CD4-positive, alpha-beta T cell treated with Interleukin-4 for 4 hours (primary cell): ENCODE measurements around the gene NADK.
"Not testable (repeated sequence)": the region's sequence is repeated elsewhere in the genome, so short reads cannot be mapped to it uniquely, and the experiment has no call there.

Experiments
- DNase-seq: peaks from one replicate; pipeline ENCODE4 v3.0.0-alpha.2; 2020

NADK gene

DNA sequence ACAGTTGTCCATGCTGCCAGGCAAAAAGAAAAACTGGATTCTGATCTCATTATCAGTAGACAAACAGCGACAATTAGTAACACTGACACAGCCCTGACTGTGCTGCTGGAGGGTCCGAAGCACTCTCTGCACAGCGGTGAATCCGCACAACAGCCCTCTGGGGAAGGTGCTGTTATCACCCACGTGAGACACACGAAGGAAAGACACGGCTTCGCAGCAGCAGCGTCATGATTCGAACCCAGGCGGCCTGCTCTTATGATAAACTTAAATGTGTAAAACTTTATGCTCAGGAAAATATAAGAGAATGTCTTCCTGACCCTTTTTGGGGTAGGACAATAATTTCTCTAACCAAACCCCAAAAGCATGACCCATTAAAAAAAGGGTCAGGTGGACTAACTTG, 35.7 kb downstream of the NADK start:
- DNase-seq, result not testable (repeated sequence)

DNA sequence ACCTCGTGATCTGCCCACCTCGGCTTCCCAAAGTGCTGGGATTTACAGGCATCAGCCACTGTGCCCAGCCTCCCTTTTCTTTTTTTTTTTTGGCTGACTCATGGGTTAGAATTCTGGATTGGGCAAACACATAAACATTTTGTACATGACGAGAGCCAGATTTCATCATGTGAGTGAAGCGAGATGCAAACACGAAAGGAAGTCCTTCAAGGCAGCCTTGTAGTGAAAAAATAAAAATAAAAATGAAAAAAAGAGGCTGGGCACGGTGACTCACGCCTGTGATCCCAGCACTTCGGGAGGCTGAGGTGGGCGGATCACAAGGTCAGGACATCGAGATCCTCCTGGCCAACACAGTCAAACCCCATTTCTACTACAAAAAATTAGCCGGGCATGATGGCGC, 37.3 kb downstream of the NADK start:
- not testable (repeated sequence) for DNase-seq

DNA sequence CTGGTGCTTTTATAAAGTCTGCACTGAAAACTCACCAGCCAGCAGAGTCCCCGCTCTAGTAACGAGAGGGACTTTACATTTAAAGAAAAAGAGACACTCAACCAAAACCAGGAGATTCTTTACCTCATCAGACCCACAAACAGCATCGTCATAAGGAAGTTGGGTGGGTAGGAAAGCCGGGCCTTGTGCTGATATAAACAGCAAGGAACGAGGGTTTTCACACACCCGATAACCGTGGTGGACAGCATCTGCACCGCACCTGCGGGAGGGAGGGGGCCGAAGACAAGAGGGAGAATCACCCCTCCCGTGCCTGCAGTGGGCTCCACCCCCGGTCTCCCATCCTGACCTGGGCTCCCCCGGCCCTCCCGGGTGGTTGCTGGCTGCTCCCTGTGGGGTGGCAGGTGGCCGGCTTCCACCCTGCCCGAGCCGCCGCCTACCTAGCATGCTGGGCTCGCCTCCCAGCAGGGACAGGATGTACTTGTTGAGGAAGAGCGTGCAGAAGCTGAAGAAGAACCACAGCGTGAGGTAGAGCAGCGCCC, 39.4 kb downstream of the NADK start:
- not testable (repeated sequence) for DNase-seq

DNA sequence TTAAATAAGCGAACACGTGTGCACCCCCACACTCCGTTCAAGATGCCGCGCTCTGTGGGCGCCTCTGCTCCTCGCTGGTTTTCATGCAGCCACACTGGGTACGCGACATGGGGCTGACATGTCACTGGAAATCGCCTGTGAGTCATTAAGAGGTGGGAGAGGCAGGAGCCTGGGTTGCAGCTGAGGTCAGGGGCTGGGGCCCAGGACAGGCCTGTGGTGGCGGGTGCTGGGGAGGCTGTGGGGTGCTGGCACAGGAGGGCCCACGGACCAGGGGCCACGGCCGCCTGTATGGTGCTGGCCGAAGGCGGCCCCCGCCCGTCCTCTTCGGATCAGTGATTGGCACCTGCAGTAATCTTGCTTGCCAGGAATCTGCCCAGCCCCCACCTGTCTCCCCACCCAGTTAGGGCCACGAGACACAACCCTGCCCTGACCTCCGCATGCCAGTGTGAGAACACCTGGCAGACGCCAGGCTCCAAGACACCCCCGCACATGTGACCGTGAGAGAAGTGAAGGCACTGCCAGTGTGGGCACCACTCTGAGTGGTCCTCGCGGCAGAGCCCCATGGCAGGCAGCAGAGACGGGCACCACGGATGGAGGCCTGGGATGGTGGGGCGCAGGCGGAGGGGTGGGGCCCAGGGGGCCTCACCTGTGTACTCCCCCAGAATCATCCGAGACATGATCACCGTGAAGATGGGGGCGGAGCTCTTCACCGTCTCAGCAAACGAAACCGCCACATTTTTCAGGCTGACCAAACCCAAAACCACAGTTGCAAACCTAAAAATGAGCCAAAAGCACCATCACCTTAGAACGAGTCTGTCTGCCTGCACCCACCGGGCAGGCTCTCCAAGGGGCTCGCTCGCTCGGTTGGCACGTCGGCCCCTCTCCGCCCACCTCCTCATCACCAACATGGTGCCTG, 40.3 kb downstream of the NADK start:
- not testable (repeated sequence) for DNase-seq

DNA sequence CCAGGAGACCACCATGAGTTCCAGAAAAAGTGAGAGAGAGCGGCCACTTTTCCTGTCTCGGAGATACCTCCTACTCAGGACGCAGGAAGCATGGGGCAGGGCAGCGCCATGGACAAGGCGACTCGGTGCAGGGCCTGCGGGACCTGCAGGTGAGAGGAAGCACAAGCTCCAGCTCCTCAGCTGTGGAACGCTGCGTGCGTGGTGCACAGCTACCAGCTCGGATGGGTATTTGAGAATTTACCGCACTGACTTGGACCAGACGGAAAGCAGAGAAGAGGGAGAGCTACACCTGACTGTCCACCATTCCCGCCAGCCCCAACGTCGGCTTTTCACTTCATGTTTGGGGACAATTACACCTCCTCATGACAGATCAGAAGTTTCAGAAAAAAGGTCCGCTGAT, 45.9 kb downstream of the NADK start:
- DNase-seq, result no peak

DNA sequence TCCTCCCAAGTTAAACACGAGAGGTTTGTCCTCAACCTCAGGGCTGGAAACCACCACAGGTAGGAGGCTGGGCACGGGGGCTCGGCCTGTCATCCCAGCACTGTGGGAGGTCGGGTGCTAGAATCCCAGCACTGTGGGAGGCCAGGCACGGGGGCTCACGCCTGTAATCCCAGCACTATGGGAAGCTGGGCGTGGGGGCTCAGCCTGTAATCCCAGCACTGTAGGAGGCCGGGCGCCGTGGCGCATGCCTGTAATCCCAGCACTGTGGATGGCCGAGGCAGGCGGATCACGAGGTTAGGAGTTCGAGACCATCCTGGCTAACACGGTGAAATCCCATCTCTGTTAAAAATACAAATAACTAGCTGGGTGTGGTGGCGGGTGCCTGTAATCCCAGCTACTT, 47.4 kb downstream of the NADK start:
- no peak for DNase-seq

DNA sequence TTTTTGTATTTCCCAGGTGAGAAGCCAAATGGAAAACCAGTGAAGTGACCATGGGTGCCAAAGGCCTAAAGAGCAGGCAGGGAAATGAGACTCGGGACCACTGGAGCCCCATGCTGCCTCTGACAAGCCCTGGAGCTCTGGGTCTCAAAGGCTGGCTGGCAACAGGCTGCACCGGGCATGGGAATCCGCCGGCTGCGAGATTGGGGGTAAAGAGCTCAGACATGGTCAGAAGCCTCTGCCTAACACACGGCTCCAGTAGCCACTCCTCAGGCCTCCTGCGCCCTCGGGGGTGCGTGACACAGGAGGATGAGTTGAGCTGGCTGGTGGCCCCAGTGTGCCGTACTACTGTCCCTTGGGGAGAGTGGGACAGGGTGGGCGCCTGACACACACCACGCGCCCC, 48.0 kb downstream of the NADK start:
- not testable (repeated sequence) for DNase-seq

DNA sequence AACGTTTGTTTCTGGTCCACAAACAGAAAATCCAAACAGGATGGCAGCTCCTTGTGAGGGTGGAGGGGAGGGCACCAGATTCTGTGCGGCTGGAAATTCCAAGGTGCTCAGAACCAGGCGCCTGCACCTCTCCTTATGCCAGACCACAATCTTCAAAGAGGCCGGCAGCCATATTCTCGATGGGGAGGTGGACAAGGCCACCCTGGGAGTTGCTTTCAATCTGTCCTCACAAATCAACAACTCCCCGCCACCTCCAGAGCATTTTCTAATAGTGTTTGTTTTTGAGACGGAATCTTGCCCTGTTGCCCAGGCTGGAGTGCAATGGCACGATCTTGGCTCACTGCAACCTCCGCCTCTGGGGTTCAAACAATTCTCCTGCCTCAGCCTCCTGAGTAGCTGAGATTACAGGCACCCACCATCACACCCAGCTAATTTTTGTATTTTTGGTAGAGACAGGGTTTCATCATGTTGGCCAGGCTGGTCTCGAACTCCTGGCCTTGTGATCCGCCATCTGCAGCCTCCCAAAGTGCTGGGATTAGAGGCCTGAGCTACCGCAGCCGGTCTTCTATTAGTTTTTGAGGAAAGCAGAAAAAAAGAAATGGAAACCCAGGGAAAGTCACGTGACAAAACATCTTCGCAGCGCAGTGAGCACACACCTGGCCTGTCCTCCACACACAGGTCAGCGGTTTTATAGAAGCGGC, 49.0 kb downstream of the NADK start:
- not testable (repeated sequence) for DNase-seq

DNA sequence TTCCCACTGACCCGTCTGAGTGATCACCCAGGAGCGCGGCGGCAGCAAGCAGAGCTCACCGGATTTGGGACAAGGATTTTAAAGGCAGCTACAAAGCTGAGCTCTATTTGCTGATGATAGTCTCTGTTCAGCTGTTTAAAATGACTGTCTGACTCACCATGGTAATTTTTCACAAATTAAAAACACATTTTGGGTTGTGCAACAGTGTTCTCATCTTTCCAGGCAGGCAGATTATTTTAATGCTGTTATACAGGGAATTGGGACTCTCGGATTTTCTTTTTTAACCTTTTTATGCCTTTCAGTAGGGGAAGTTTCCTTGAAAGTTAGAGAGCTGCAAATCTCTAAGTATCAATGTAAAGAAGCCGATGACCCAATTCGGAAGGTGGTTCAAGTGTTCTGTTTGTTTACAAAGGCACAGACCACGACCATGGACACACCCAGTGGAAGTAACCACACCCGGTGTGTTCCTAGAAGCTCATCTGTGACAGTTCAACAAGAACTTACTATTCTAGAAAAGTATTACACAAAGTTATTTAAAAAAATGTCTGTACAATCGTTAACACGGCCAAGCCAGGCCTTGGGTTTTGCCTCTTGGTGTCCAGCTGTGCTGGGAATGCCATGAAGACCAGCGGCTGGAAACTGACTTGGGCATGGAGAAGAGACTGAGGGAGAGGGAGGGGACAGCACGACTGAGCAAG, 49.8 kb downstream of the NADK start:
- peak; percentile 80 for DNase-seq

DNA sequence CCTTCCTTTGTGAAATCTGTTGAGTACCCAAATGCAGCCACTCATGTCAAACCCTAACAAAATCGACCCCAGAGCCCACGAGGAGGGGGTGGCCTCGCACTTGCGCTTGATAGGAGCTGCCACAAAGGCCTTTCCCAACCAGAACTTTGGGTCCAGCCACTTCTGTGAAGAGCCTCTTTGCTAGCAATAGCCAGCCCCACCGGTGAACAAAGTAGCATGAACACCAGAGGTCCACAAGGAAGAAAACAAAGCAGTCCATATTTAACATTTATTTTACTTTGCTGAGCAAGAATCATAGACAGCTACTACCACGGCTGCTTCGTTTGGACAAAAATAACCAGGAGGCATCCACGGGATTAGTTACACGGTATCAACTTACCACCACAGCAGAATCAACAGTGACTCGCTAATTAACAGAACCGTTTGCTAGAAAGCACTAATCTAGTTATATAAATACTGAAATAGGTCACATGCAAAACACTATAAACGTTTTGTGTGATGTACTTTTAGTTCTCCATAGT, 51.1 kb downstream of the NADK start:
- not testable (repeated sequence) for DNase-seq

DNA sequence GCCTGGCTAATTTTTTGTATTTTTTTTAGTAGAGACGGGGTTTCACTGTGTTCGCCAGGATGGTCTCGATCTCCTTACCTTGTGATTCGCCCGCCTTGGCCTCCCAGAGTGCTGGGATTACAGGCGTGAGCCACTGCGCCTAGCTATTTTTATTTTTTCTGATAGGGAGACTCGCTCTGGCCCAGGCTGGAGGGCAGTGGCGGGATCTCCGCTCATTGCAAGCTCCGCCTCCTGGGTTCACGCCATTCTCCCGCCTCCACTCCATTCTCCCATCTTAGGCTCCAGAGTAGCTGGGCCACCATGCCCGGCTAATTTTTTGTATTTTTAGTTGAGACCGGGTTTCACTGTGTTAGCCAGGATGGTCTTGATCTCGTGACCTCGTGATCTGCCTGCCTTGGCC, 52.2 kb downstream of the NADK start:
- not testable (repeated sequence) for DNase-seq

DNA sequence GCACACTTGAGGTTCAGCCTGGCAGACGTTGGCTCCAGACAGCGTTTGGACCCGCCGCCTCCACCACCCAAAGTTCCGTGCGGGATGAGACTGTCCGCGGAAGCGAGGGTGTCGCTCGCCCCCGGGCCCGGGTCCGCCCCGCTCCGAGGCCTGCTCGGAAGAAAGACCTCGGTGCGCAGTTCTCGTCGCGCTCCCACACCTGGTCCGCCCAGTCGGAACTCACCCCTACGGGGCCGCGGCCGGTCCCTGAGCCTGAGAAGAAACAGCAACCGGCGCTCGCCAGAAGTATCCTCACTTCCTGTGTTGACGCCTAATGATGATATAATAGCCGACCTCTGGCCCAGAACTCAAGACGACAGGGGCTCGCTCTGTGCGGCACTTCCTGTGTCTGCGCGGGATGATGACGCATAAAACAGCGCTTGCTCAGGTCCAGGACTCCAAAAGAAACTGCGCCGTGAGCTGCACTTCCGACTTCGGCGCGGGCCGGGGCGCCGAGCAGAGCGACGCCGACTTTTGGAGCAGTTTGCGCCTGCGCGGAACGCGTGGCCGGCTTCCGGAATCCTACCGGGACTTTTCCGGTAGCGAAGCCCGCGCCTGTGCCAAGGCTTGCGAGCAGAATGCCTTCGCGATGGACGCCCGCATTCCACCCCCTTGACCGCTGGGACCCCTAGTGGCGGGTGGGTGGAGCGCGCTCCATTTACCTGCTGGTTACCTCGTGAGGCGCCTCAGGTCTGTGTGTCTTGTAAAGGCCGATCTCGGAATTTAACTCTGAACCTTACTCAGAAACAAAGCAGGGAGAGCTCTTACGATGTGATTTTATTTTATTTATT, 54.0 kb downstream of the NADK start, which contains the start of gene CDK11A:
TSS of gene CDK11A (minus strand) at position 323 of the 830 bp plus-strand sequence. CDS start 1,539 bp downstream, outside the sequence.
- peak; percentile 99 for DNase-seq

DNA sequence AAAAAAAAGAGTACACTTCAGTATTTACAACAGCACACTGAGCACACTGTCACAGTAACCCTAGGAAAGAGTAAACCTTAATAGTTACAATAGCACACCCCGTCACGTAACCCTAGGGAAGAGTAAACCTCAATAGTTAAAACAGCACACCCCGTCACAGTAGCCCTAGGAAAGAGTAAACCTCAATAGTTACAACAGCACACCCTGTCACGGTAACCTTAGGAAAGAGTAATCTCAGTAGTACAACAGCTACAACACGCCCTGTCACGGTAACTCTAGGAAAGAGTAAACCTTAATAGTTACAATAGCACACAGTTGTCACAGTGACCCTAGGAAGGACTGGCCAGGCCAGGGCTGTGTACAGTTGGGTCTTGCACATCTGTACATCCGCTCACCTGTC, 57.1 kb downstream of the NADK start:
- DNase-seq, result no peak

DNA sequence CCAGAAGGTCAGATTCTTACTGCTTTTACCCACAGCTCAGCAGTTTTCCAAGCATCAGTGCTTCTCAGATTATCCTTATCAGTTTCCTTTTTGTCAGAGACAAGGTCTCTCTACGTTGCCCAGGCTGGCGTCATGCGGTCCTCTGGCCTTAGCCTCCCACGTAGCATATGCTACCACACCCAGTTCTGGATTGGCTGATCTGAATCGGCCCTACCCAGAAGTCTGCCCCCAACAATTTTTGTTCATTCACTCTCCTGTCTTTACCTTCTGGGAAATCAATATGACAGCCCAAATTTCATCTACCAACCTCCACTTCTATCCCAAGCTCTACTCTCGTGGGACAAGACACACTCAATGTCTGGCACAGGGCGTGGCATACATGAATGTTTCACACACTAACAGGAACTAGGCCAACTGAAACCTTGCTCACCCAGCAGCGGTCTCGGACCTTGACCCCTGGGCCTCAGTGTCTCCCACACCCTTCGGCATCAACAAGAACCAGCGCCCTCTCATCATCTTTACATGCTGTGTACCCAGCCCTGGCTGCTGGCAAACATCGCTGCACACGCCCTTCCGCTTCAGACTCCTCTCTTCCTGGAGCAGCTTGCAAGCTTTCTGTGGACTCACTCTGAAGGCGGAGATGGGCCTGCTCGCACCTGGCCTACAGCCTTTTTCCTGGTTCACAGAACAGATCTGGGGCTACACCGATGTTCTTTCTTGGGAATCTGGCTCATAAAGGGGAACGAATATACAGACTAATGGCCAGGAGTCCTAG, 63.0 kb downstream of the NADK start:
- not testable (repeated sequence) for DNase-seq

DNA sequence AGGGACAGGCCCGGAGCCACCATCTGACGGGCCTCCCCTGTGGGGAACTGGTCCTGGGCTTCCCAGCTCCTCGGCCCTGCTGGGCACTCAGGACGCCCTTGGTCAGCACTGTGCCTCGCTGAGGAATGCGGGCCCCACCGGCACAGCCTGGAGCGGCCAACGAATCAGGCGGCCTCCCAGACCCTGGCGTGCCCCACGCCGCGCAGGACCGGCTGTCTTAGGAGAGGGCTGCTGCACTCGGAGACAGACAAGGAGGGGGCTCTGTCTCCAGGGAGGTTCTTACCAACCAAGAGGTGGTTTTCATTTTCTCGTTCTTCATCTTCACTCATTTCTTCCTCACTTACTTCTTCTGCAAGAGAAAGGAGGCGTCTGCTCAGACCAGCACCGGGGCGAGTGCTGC, 70.4 kb downstream of the NADK start:
- not testable (repeated sequence) for DNase-seq

DNA sequence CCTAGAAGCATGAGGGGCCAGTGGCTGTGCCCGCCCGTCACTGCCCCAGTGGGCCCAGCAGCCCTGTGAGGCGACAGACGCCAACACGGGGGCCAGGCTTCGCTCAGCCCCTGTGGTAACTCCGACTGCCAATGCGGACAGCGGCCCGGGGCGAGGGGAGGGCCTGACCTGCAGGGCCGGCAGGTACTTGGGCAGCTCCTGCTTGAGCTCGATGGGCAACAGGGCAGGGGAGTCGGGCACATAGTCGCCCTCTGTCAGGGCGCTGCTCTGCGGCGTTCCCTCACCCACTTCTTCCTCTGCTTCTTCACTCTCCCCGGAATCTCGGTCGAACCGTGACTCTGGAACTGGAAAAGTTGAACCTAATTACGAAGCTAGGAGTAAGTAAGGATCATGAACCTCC, 71.0 kb downstream of the NADK start:
- not testable (repeated sequence) for DNase-seq

DNA sequence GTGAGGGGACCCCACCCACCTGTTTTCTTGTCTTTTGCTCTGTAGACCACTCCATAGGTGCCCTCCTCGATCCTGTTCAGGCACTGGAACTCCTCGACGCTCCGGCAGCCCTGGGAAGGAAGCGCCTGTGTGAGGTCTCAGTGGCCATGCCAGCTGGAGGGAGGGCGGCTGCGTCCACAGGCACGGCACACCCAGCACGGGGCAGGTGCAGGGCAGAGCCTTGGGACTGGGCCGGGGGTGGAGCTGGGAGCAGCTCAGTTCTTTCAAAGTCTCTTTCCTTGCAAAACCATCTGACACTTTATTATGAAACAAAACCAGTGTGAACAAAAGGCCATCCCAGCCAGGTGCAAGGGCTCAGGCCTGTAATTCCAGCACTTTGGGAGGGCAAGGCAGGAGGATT, 72.6 kb downstream of the NADK start:
- not testable (repeated sequence) for DNase-seq

DNA sequence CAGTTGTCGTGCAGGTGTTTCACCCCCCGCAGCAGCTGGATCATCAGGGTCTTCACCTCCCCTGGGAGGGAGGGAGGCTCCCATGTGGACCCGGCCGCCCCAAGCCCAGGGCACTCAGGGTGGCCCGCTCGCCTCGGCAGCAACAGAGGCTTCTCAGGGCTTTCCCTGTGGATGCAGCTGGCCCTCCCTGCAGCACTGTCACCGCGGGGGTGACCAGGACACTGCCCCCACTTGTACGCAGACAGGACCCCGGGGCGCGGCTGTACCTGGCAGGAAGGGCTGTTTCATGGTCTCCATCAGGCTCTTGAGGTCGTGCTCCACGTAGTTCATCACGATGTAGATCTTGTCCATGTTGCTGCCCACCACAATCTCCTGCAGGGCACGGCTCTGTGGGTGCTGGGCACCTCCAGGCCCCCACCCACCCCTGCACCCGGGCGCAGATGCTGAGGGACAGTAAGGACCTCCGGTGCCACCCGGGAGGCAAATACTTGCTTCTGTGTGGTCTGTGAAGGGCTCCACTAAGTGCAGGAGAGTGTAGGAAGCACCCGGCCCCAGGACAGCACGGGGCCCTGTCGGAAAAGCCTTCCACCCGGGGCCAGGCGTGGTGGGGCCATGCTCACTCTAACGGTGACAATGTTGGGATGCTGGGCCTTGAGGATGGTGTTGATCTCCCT, 73.8 kb downstream of the NADK start:
- DNase-seq, result not testable (repeated sequence)

DNA sequence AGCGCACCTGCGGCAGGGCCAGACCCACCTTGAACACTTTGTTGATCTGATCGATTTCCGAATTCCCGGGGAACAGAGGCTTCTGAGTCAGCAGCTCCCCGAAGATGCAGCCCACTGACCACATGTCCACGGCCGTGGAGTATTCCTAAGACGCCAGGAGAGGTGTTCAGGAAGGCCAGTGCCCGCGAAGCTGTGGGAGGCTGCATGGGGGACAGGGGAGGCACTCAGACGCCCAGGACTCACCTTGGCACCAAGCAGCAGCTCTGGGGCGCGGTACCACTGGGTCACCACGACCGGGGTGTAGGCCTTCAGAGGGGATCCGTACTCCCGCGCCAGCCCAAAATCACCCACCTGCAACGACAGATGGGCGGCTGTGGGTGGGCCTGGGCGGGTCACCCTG, 74.5 kb downstream of the NADK start:
- no peak for DNase-seq

DNA sequence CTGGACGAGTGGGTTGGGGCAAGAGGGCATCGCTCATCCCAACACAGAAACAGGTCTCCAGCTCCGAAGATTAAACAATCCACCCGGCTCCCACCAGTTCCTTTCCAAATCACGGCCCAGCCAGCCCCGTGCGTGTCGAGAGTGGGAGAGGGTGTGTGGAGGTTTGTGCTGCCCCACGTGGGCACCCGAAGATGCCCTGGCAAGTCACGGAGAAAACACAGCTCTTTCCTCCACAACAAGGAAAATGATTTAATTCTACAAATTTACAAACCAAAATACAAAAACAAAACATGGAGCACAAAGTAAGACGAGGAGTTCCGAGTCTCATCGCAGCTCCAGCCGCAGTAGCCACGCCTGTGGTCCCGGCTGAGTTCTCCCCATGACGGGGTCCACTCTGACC, 75.8 kb downstream of the NADK start:
- not testable (repeated sequence) for DNase-seq
